ENCODE data around the gene STAMBPL1. TPM values are rescaled to one million over a fixed set of nuclear protein-coding genes. Genes with fewer than 3 reads are reported as not detected.
"Not testable (repeated sequence)": the region's sequence is repeated elsewhere in the genome, so short reads cannot be mapped to it uniquely, and the experiment has no call there.

The STAMBPL1 gene
- 15.1 TPM for total RNA-seq

GRCh38 chr10:88879534-88880281 is at the start of gene STAMBPL1:
Gene STAMBPL1 (plus strand): TSS chr10:88880245. CDS start chr10:88901709, 21,464 bp downstream.
- peak within 1 kb of the TSS; percentile 82 for H3K27ac ChIP-seq (ENCODE audit: low read depth, low read length)
- peaks cover 8 to 17% (median 12%) of the 10 kb centered on the region in 3 donors for H3K4me1 ChIP-seq (ENCODE audit: control insufficient read depth in 3 of 3, insufficient read depth in 3 of 3, low read length in 3 of 3)
- peak within 1 kb of the TSS; percentile 75 to 80 (median 79) for H3K9ac ChIP-seq (ENCODE audit: low read depth in 1 of 3, low read length in 3 of 3)

DNA sequence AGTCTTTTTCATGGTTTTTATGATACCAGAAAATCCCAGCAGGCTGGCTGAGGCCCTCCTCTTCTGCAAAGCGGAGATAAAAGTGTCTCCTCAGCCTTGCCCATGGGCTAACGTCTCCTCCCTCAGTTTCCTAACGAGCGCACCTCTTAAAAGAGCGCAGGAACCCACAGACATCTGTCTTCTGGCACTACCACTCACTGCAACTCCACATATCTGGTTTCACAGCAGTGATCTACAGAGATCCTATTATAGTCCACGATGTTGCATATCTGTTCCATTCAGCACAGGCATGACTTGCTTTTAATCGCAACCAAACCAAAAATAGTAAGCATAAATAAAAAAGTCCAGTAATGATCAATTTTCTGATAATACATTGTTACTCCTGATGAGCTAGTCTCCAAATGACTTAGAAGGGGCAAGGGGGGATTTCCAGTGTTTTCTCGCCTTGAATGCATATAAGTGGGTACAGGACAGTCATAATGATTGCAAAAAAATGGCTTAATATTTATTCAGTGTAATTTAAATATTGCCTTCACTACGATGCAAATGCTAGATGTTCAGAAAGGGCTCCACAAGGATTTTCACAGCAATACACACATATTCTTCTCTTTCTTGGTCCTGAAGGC is 49.3 kb upstream of the STAMBPL1 start:
- Histone ChIP-seq H3K27ac (ENCODE audit: low read depth, low read length) (no peak overlapping the region), H3K4me3 (ENCODE audit: low read length in 3 of 3) (no peak overlapping the region), H3K36me3 (ENCODE audit: control insufficient read depth in 3 of 3, insufficient read depth in 3 of 3, low read length in 3 of 3) (no peaks in the 10 kb centered on the region), H3K4me1 (ENCODE audit: control insufficient read depth in 3 of 3, insufficient read depth in 3 of 3, low read length in 3 of 3) (no peaks in the 10 kb centered on the region), H3K9me3 (ENCODE audit: control insufficient read depth in 3 of 3, low read length in 3 of 3) (no peaks in the 10 kb centered on the region), H3K9ac (ENCODE audit: low read depth in 1 of 3, low read length in 3 of 3) (no peak overlapping the region), H3K27me3 (ENCODE audit: control insufficient read depth in 3 of 3, insufficient read depth in 3 of 3, low read length in 3 of 3) (no peaks in the 10 kb centered on the region)

More at GRCh38 chr10:88879534-88880281, at the start of gene STAMBPL1:
- peak within 1 kb of the TSS; percentile 83 to 84 (median 84) for H3K4me3 ChIP-seq (ENCODE audit: low read length in 3 of 3)
- no peaks in the 10 kb centered on the region for H3K9me3 ChIP-seq (ENCODE audit: control insufficient read depth in 3 of 3, low read length in 3 of 3)
- H3K27me3 ChIP-seq (ENCODE audit: control insufficient read depth in 3 of 3, insufficient read depth in 3 of 3, low read length in 3 of 3), result peaks cover 2 to 21% (median 13%) of the 10 kb centered on the region in 3 donors
- no peaks in the 10 kb centered on the region for H3K36me3 ChIP-seq (ENCODE audit: control insufficient read depth in 3 of 3, insufficient read depth in 3 of 3, low read length in 3 of 3)

DNA sequence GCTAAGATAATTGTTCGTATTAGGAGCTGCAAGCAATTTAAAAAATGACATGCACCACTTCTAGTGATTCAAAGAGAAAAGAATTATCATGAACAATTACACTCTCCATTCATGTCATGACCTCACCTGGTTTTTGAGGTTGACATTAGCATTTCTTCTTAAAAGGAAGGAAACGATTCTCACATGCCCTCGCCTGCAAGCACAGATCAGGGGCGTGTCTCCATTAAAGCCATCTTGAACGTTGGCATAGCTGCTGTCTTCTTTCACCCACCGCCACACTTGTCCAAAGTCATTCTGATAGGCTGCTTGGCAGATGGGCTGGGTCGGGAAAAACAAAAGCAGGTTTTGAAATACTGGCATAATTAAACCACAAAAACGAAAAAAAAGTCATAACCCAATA is 48.3 kb upstream of the STAMBPL1 start:
- H3K4me1 ChIP-seq (ENCODE audit: control insufficient read depth in 3 of 3, insufficient read depth in 3 of 3, low read length in 3 of 3), result no peaks in the 10 kb centered on the region
- H3K9ac ChIP-seq (ENCODE audit: low read depth in 1 of 3, low read length in 3 of 3), result no peak overlapping the region
- H3K9me3 ChIP-seq (ENCODE audit: control insufficient read depth in 3 of 3, low read length in 3 of 3), result no peaks in the 10 kb centered on the region
- no peak overlapping the region for H3K4me3 ChIP-seq (ENCODE audit: low read length in 3 of 3)
- no peaks in the 10 kb centered on the region for H3K36me3 ChIP-seq (ENCODE audit: control insufficient read depth in 3 of 3, insufficient read depth in 3 of 3, low read length in 3 of 3)
- no peaks in the 10 kb centered on the region for H3K27me3 ChIP-seq (ENCODE audit: control insufficient read depth in 3 of 3, insufficient read depth in 3 of 3, low read length in 3 of 3)
- no peak overlapping the region for H3K27ac ChIP-seq (ENCODE audit: low read depth, low read length)

GRCh38 chr10:88832376-88832775 is 47.7 kb upstream of the STAMBPL1 start:
- Histone ChIP-seq H3K27ac (ENCODE audit: low read depth, low read length) (no peak overlapping the region), H3K4me1 (ENCODE audit: control insufficient read depth in 3 of 3, insufficient read depth in 3 of 3, low read length in 3 of 3) (no peaks in the 10 kb centered on the region), H3K4me3 (ENCODE audit: low read length in 3 of 3) (no peak overlapping the region), H3K36me3 (ENCODE audit: control insufficient read depth in 3 of 3, insufficient read depth in 3 of 3, low read length in 3 of 3) (no peaks in the 10 kb centered on the region), H3K9me3 (ENCODE audit: control insufficient read depth in 3 of 3, low read length in 3 of 3) (no peaks in the 10 kb centered on the region), H3K9ac (ENCODE audit: low read depth in 1 of 3, low read length in 3 of 3) (no peak overlapping the region), H3K27me3 (ENCODE audit: control insufficient read depth in 3 of 3, insufficient read depth in 3 of 3, low read length in 3 of 3) (no peaks in the 10 kb centered on the region)

DNA sequence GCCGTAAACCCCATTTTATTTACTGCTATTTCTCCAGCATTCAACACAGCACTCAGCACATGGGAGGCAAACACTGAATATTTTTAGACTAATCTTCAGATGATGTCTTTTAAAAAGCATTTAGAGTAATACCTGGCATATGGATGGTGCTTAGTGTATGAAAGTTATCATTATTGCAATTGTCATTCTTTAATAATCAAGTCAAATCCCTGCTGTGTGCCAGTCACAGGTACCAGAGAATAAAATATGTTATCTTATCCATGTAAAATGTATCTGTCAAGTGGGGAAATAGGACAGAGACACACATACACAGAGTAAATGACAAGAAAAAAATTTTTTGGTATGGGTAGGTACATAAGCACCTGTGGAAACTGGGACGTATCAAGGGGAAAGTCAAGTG is 46.9 kb upstream of the STAMBPL1 start:
- H3K9ac ChIP-seq (ENCODE audit: low read depth in 1 of 3, low read length in 3 of 3), result no peak overlapping the region
- no peaks in the 10 kb centered on the region for H3K4me1 ChIP-seq (ENCODE audit: control insufficient read depth in 3 of 3, insufficient read depth in 3 of 3, low read length in 3 of 3)
- no peaks in the 10 kb centered on the region for H3K36me3 ChIP-seq (ENCODE audit: control insufficient read depth in 3 of 3, insufficient read depth in 3 of 3, low read length in 3 of 3)
- no peaks in the 10 kb centered on the region for H3K27me3 ChIP-seq (ENCODE audit: control insufficient read depth in 3 of 3, insufficient read depth in 3 of 3, low read length in 3 of 3)
- no peaks in the 10 kb centered on the region for H3K9me3 ChIP-seq (ENCODE audit: control insufficient read depth in 3 of 3, low read length in 3 of 3)
- no peak overlapping the region for H3K27ac ChIP-seq (ENCODE audit: low read depth, low read length)
- no peak overlapping the region for H3K4me3 ChIP-seq (ENCODE audit: low read length in 3 of 3)

DNA sequence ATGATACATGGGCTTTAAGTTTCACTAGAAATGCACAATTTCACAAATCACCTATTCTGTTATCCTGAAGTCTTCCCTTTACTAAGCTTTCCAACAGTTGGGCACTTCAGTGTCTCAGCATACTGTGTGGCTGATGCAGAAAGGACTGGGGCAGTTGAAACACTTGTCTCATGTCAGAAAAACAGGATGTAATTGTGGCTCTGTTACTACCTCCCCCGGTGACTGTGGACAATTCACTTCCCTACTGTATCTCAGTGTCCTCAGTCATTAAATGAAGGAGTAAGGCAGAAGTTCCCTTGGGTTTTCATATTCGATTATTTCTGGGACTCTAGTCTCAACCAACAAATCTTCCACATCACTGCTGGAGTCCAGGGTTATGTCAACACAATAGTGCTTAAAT is 46.3 kb upstream of the STAMBPL1 start:
- Histone ChIP-seq H3K27me3 (ENCODE audit: control insufficient read depth in 3 of 3, insufficient read depth in 3 of 3, low read length in 3 of 3) (no peaks in the 10 kb centered on the region), H3K4me3 (ENCODE audit: low read length in 3 of 3) (no peak overlapping the region), H3K9me3 (ENCODE audit: control insufficient read depth in 3 of 3, low read length in 3 of 3) (no peaks in the 10 kb centered on the region), H3K4me1 (ENCODE audit: control insufficient read depth in 3 of 3, insufficient read depth in 3 of 3, low read length in 3 of 3) (no peaks in the 10 kb centered on the region), H3K9ac (ENCODE audit: low read depth in 1 of 3, low read length in 3 of 3) (no peak overlapping the region), H3K36me3 (ENCODE audit: control insufficient read depth in 3 of 3, insufficient read depth in 3 of 3, low read length in 3 of 3) (no peaks in the 10 kb centered on the region), H3K27ac (ENCODE audit: low read depth, low read length) (no peak overlapping the region)

DNA sequence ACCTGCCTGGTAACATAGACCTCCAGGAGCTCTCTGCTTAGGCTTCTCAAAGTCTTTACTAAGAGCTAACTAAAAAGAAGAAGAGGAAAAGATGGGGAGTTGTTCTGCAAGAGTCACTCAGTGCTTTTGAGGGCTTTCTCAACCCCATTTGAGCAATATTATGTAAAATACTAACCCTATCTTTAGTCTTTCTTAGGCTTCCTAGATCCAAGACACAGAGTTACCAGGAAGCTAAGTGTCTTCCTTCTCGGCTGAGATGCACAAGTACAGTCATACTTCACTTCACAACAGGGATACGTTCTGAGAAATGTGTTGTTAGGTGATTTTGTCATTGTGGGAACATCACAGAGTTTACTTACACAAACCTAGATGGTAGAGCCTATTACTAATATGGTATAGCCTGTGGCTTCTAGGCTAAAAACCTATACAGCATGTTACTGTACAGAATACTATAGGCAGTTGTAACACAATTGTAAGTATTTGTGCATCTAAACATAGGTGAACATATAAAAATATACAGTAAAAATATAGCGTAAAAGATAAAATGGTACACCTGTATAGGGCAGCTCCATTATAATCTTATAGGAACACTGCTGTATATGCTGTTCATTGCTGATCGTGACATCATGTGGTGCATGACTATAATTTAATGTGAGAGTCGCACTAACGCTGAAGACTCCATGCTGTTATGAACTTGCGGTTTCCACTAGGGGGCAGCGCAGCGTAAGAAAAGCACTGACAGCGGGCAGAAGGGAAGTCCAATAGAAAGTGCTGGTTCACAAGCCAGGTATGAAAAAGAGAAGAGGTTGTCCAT is 44.7 kb upstream of the STAMBPL1 start:
- Histone ChIP-seq H3K27me3 (ENCODE audit: control insufficient read depth in 3 of 3, insufficient read depth in 3 of 3, low read length in 3 of 3) (no peaks in the 10 kb centered on the region), H3K27ac (ENCODE audit: low read depth, low read length) (no peak overlapping the region), H3K4me1 (ENCODE audit: control insufficient read depth in 3 of 3, insufficient read depth in 3 of 3, low read length in 3 of 3) (no peaks in the 10 kb centered on the region), H3K36me3 (ENCODE audit: control insufficient read depth in 3 of 3, insufficient read depth in 3 of 3, low read length in 3 of 3) (no peaks in the 10 kb centered on the region), H3K4me3 (ENCODE audit: low read length in 3 of 3) (no peak overlapping the region), H3K9me3 (ENCODE audit: control insufficient read depth in 3 of 3, low read length in 3 of 3) (no peaks in the 10 kb centered on the region), H3K9ac (ENCODE audit: low read depth in 1 of 3, low read length in 3 of 3) (no peak overlapping the region)

DNA sequence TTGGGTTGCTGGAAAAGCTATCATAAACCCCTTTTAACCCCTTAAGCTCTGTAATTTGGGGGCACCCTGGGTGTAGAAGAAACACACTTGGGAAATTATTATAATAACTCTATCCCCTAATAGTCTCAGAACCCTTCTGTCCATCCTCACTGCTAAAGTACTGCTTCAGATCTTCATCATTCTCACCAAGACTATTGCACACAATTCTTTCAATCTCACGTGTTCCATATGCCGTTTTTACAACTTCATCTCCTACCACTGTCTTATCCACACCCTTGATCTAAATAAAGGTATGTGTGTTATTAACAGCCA is 44.2 kb upstream of the STAMBPL1 start:
- Histone ChIP-seq H3K9ac (ENCODE audit: low read depth in 1 of 3, low read length in 3 of 3) (no peak overlapping the region), H3K27ac (ENCODE audit: low read depth, low read length) (no peak overlapping the region), H3K4me1 (ENCODE audit: control insufficient read depth in 3 of 3, insufficient read depth in 3 of 3, low read length in 3 of 3) (no peaks in the 10 kb centered on the region), H3K36me3 (ENCODE audit: control insufficient read depth in 3 of 3, insufficient read depth in 3 of 3, low read length in 3 of 3) (no peaks in the 10 kb centered on the region), H3K9me3 (ENCODE audit: control insufficient read depth in 3 of 3, low read length in 3 of 3) (no peaks in the 10 kb centered on the region), H3K4me3 (ENCODE audit: low read length in 3 of 3) (no peak overlapping the region), H3K27me3 (ENCODE audit: control insufficient read depth in 3 of 3, insufficient read depth in 3 of 3, low read length in 3 of 3) (no peaks in the 10 kb centered on the region)

DNA sequence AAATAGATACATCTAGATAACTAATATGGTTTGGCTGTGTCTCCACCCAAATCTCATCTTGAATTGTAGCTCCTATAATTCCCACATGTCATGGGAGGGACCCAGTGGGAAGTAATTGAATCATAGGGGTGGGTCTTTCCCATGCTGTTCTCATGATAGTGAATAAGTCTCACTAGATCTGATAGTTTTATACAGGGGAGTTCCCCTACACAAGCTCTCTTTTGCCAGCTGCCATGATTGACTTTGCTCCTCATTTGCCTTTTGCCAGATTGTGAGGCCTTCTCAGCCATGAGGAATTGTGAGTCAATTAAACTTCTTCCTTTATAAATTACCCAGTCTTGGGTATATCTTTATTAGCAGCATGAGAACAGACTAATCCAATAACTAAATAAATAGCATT is 42.4 kb upstream of the STAMBPL1 start:
- not testable (repeated sequence) for H3K4me3 ChIP-seq (ENCODE audit: low read length in 3 of 3); H3K27ac ChIP-seq (ENCODE audit: low read depth, low read length); H3K9ac ChIP-seq (ENCODE audit: low read depth in 1 of 3, low read length in 3 of 3); H3K9me3 ChIP-seq (ENCODE audit: control insufficient read depth in 3 of 3, low read length in 3 of 3); H3K4me1 ChIP-seq (ENCODE audit: control insufficient read depth in 3 of 3, insufficient read depth in 3 of 3, low read length in 3 of 3); H3K27me3 ChIP-seq (ENCODE audit: control insufficient read depth in 3 of 3, insufficient read depth in 3 of 3, low read length in 3 of 3); H3K36me3 ChIP-seq (ENCODE audit: control insufficient read depth in 3 of 3, insufficient read depth in 3 of 3, low read length in 3 of 3)

- H3K4me1 ChIP-seq (ENCODE audit: control insufficient read depth in 3 of 3, insufficient read depth in 3 of 3, low read length in 3 of 3), result no peaks in the 10 kb centered on the region
- H3K27me3 ChIP-seq (ENCODE audit: control insufficient read depth in 3 of 3, insufficient read depth in 3 of 3, low read length in 3 of 3), result no peaks in the 10 kb centered on the region
- no peaks in the 10 kb centered on the region for H3K36me3 ChIP-seq (ENCODE audit: control insufficient read depth in 3 of 3, insufficient read depth in 3 of 3, low read length in 3 of 3)
- no peaks in the 10 kb centered on the region for H3K9me3 ChIP-seq (ENCODE audit: control insufficient read depth in 3 of 3, low read length in 3 of 3)
- H3K4me3 ChIP-seq (ENCODE audit: low read length in 3 of 3), result no peak overlapping the region
- no peak overlapping the region for H3K27ac ChIP-seq (ENCODE audit: low read depth, low read length)
- no peak overlapping the region for H3K9ac ChIP-seq (ENCODE audit: low read depth in 1 of 3, low read length in 3 of 3)
These were observed 41.2 kb upstream of the STAMBPL1 start for GRCh38 chr10:88838766-88839350.
